ENCODE results near the gene ZCCHC24.

GRCh38 chr10:79468841-79469585 lies 23.6 kb upstream of the ZCCHC24 start:
- TF ChIP-seq CTCF (IDR thresholded peaks at IDR 0.05), result no peak
- TF ChIP-seq POLR2A (IDR thresholded peaks at IDR 0.05), result no peak
